ENCODE measurements around the gene TMEM154. TPM values are rescaled to one million over a fixed set of nuclear protein-coding genes. Genes with fewer than 3 reads are reported as not detected.

The TMEM154 gene
- total and polyA plus RNA-seq, 2 experiments from 2014 or later: 0.36 to 1.7 TPM

DNA sequence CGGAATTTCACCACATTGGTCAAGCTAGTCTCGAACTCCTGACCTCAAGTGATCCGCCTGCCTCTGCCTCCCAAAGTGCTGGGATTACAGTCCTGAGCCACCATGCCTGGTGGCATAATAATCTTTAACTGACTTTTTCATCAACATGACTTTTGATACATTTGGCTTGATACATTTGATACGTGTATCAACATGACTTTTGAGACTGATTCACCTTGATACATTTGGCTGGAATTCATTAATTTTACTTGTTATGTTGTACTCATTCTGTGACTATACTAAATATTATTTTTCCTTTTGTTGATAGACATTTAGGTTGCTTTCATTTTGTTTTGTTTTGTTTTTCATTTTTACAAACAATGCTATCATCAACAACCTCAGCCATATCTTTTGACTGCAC is 6.3 kb downstream of the TMEM154 start:
- H2AFZ ChIP-seq: no peak overlapping the region
- no peaks in the 10 kb centered on the region for H3K4me1 ChIP-seq (ENCODE audit: insufficient read depth)
- TF ChIP-seq EZH2 (IDR thresholded peaks at IDR 0.05; ENCODE audit: borderline replicate concordance) (no peak), EZH2phosphoT487 (IDR thresholded peaks at IDR 0.05; ENCODE audit: low read depth, severe bottlenecking, unreplicated experiment) (no peak), CTCF (IDR thresholded peaks at IDR 0.05; ENCODE audit: poor library complexity) (no peak)
- H3K4me3 ChIP-seq: no peak overlapping the region
- H3K79me2 ChIP-seq: no peaks in the 10 kb centered on the region
- H3K9me3 ChIP-seq (ENCODE audit: low read depth): no peaks in the 10 kb centered on the region
- peaks cover 2% of the 10 kb centered on the region for H3K27me3 ChIP-seq
- H3K4me2 ChIP-seq: no peak overlapping the region
- no peaks in the 10 kb centered on the region for H4K20me1 ChIP-seq (ENCODE audit: insufficient read depth, poor library complexity, severe bottlenecking)
- no peak for DNase-seq (ENCODE audit: low spot score)
- H3K36me3 ChIP-seq (replicated peaks; ENCODE audit: insufficient read depth, low read depth): no peaks in the 10 kb centered on the region
- H3K27ac ChIP-seq: no peak overlapping the region
- 95% methylated on average over 4 of the region's 4 CpGs for WGBS (ENCODE audit: low lambda C conversion rate, missing lambda C conversion rate)
- no peaks in the 10 kb centered on the region for H3K9me2 ChIP-seq (replicated peaks; ENCODE audit: insufficient read depth)

GRCh38 chr4:152672206-152673092 is 7.3 kb downstream of the TMEM154 start:
- no peak for DNase-seq (ENCODE audit: low spot score)

GRCh38 chr4:152668338-152668964 is 11.3 kb downstream of the TMEM154 start:
- 76% methylated on average over 11 of the region's 11 CpGs for WGBS (ENCODE audit: low lambda C conversion rate, missing lambda C conversion rate)
- no peak for DNase-seq (ENCODE audit: low spot score)
- TF ChIP-seq EZH2 (IDR thresholded peaks at IDR 0.05; ENCODE audit: borderline replicate concordance) (no peak), CTCF (IDR thresholded peaks at IDR 0.05; ENCODE audit: poor library complexity) (no peak), EZH2phosphoT487 (IDR thresholded peaks at IDR 0.05; ENCODE audit: low read depth, severe bottlenecking, unreplicated experiment) (no peak)
- Histone ChIP-seq H3K4me2 (no peak overlapping the region), H3K36me3 (replicated peaks; ENCODE audit: insufficient read depth, low read depth) (no peaks in the 10 kb centered on the region), H3K9me3 (ENCODE audit: low read depth) (no peaks in the 10 kb centered on the region), H3K9me2 (replicated peaks; ENCODE audit: insufficient read depth) (no peaks in the 10 kb centered on the region), H3K27me3 (no peaks in the 10 kb centered on the region), H3K79me2 (no peaks in the 10 kb centered on the region), H3K27ac (no peak overlapping the region), H3K4me3 (no peak overlapping the region), H4K20me1 (ENCODE audit: insufficient read depth, poor library complexity, severe bottlenecking) (no peaks in the 10 kb centered on the region), H2AFZ (no peak overlapping the region), H3K4me1 (ENCODE audit: insufficient read depth) (no peaks in the 10 kb centered on the region)

More at GRCh38 chr4:152672206-152673092, 7.3 kb downstream of the TMEM154 start:
- Histone ChIP-seq H3K4me1 (ENCODE audit: insufficient read depth) (no peaks in the 10 kb centered on the region), H2AFZ (no peak overlapping the region), H3K27ac (no peak overlapping the region), H3K4me3 (no peak overlapping the region), H3K27me3 (peaks cover 2% of the 10 kb centered on the region), H3K9me2 (replicated peaks; ENCODE audit: insufficient read depth) (no peaks in the 10 kb centered on the region), H3K36me3 (replicated peaks; ENCODE audit: insufficient read depth, low read depth) (no peaks in the 10 kb centered on the region), H3K9me3 (ENCODE audit: low read depth) (no peaks in the 10 kb centered on the region), H3K79me2 (no peaks in the 10 kb centered on the region), H3K4me2 (no peak overlapping the region), H4K20me1 (ENCODE audit: insufficient read depth, poor library complexity, severe bottlenecking) (no peaks in the 10 kb centered on the region)
- WGBS (ENCODE audit: low lambda C conversion rate, missing lambda C conversion rate): 69% methylated on average over 4 of the region's 4 CpGs
- TF ChIP-seq CTCF (IDR thresholded peaks at IDR 0.05; ENCODE audit: poor library complexity): no peak
- no peak for TF ChIP-seq EZH2 (IDR thresholded peaks at IDR 0.05; ENCODE audit: borderline replicate concordance)
- no peak for TF ChIP-seq EZH2phosphoT487 (IDR thresholded peaks at IDR 0.05; ENCODE audit: low read depth, severe bottlenecking, unreplicated experiment)

All from hepatocyte (in vitro differentiated cells).